ENCODE results near the gene LONRF2. TPM values are rescaled to one million over a fixed set of nuclear protein-coding genes. Genes with fewer than 3 reads are reported as not detected.
"Not testable (repeated sequence)": the region's sequence is repeated elsewhere in the genome, so short reads cannot be mapped to it uniquely, and the experiment has no call there.

LONRF2 gene
- total RNA-seq (2014; rRNA removed; shearing (Covaris generic)) = 0.10 TPM in 1 of 2 replicates, not detected in the other

DNA sequence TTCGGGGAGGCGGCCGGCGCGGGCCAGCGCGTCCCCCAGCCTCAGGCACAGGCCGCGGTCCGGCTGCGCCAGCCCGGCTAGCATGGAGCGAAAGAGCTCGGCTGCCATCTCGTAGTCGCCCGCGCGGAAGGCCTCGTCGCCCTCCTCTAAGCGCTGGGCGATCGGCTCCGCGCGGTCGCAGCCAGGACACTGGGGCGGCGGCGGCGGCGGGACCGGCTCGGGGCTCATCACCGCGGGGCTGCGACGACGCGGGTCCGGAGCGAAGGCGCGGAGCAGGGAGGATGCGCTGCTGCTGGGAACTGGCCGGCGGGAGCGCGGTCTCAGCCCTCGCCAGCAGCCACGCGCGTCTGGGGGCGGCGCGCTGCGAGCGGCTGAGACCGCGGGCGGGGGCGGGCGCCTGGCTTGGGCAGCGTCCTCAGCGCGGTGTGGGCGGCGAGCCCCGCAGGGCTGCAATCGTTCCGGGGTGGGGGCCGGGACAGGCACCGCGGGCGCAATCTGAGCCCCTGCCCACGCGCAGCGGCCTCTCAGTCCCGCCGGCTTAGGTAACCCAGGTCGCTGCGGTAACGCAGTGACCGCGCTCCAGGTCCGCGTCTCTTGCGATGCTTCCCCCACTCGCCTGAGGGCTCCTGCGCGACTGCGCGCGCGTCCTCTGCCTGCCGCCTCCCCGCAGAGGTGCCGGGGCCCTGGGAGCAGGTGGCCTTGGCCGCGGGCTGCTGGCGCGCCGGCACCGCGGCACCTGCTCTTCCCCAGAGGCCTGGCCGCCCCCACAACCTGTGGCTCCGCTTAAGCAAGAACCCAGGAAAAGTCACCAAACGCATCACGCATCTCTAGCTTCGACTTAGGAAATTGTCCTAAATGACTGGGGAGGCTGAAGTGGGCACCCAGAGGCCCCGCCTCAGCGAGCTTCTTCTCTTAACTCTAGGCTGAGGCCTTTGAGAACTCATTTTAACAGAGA lies at the start of gene LONRF2:
Gene LONRF2 (minus strand): TSS at position 636 of the 955 bp plus-strand sequence. CDS start 408 bp downstream, at position 228.
- peak; percentile 1 for DNase-seq (ENCODE audit: low read depth)

DNA sequence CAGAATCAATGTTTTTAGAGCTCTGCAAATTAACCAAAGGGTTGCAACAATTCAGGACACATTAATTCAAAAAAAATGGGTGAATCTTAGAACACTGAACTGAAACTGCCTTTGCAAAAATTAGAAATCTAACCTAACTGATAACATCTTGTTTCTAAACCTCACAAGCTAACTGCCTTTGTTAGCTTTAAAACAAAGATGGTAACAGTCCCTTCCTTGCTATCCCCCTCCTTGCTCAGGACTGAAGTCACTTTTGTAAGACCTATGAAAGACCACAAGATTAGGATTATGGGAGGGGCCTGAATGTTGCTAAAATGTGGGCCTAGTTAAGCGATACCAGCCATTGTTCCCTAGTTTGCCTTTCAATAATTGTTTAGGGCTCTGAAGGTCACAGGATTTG lies 44.9 kb upstream of the LONRF2 start:
- DNase-seq (ENCODE audit: low read depth) = no peak

DNA sequence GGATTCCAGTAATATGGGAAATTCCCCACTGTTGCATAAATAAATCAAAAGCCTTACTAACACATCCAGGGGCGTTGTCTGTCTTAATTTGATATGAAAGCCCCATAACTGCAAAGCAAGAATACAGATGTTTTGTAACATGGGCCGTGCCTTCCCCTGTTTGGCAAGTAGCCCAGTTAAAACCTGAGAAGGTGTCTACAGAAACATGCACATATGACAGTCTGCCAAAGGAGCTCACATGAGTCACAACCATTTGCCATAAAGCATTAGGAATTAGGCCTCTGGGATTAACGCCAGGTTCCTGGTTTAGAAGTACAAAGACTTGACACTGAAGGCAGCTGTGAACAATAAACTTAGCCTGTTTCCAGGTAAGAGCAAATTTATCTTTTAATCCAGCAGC lies 43.1 kb upstream of the LONRF2 start:
- DNase-seq (ENCODE audit: low read depth) = peak; percentile 96

DNA sequence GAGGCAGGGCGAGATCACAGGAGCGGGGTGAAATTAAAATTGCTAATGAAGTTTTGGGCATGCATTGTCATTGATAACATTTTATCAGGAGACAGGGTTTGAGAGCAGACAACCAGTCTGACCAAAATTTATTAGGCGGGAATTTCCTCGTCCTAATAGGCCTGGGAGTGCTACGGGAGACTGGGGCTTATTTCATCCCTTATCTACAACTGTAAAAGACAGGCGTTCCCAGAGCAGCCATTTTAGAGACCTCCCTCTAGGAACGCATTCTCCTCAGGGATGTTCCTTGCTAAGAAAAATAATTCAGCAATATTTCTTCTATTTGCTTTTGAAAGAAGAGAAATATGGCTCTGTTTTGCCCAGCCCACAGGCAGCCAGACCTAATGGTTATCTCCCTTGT lies 40.0 kb upstream of the LONRF2 start:
- not testable (repeated sequence) for DNase-seq (ENCODE audit: low read depth)

DNA sequence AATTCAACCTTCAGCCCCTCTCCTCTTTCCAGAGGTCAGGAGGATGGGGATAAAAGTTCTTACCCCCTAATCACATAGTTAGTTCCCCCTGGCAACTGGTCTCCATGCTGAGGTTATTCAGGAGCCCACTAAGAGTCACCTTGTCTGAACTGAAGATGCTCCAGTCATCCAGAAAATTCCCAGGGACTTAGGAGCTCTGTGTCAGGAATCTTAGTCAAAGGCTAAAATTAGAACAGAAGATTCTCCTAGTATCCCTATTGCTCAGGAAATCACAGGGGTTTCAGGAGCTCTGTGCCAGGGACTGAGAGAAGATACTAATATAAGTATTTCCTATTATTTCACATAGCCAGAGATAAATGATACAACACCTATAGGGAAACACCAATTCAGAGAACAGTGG lies 37.3 kb upstream of the LONRF2 start:
- DNase-seq (ENCODE audit: low read depth) = no peak

DNA sequence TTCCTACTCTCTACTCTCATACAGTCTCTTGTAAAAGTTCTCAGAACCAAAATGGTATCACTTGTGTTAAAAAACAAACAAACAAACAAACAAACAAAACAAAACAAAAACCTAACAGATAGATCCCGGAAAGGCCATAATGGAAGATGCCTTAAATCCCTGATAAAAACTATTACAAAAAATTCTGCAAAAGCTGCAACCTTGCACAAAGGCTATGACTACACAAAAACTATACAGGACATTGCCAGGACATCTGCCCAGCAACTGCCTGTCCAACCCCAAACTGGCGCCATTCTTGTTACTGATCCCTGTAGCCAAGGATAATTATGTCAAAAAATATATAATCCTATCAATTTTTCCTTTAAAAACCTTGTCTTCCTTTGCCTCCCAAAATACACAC lies 36.3 kb upstream of the LONRF2 start:
- no peak for DNase-seq (ENCODE audit: low read depth)

DNA sequence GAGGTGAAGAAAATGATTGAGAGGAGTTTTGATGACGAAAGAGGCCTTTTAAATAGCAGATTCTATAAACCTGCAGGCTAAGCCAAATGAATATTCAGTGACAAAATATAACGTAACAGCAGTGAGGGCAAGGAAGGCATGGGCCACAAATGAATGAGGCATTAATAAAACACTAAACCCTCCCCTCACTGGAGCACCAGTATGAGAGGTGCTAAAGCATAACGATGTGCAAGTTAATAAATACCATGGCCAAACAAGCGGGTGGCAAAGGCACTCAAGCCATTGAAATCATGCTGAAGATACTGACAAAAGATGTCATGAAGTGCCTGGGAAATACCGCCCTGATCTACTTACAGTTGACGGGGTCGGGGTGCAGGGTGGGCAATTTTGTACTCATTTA lies 30.2 kb upstream of the LONRF2 start:
- DNase-seq (ENCODE audit: low read depth) = no peak

DNA sequence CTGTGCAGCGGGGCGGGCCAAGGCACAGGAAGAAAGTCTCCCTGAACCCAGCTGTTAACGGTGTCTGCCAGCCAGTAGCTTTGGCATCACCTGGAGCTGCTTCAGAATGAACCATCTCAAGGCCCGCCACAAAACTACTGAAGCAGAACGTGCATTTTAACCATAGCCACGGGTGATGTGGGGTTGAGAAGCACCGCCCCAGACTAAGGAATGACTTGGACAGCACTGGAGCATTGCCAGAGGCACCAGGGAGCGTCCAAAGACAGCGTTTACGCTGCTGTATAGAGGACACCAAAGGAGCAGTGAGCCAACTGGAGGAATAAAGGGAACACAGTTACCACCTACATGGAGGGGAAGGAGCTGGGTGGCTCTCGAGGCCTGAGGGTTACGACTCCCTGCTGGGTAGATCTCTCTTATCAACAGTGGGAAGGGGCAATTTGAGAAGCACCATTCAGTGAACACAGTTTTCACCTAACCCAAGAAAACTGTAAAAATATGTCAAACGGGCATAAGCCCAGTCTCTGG lies 28.4 kb upstream of the LONRF2 start:
- DNase-seq (ENCODE audit: low read depth) = peak; percentile 34

DNA sequence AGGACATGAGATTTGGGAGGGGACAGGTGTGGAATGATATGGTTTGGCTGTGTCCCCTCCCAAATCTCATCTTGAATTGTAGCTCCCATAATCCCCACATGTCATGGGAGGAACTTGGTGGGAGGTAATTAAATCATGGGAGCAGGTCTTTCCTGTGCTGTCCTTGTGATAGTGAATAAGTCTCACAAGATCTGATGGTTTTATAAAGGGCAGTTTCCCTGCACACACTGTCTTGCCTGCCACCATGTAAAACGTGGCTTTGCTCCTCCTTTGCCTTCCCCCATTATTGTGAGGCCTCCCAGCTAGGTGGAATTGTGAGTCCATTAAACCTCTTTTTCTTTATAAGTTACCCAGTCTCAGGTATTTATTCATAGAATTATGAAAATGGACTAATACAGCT lies 22.8 kb upstream of the LONRF2 start:
- DNase-seq (ENCODE audit: low read depth) = not testable (repeated sequence)

DNA sequence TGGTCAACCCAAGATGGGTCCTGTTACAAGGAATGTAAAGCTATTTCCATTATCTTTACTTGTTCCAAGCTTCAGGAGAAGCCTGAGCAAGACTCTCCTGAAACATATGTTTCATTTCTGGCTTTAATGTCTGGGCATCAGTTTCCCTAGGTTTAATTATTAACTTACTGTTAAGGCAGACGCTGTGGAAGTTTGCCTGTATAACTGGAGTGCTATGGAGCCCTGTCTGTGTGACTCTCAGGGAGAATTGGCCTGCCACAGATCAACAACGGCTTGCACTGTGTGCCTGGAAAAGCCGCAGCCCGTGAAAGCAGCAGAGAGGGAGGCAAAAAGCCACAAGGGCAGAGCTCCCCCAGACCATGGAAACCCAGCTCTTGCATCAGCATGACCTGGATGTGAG lies 22.1 kb upstream of the LONRF2 start:
- no peak for DNase-seq (ENCODE audit: low read depth)

DNA sequence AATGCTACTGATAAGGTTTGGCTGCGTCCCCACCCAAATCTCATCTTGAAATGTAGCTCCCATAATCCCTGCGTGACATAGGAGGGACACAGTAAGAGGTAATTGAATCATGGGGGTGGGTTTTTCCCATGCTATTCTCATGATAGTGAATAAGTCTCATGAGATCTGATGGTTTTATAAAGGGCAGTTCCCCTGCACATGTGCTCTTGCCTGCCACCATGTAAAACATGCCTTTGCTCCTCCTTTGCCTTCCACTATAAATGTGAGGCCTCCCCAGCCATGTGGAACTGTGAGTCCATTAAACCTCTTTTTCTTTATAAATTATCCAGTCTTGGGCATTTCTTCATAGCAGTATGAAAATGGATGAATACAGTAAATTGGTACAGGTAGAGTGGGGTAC lies 20.2 kb upstream of the LONRF2 start:
- DNase-seq (ENCODE audit: low read depth) = not testable (repeated sequence)

DNA sequence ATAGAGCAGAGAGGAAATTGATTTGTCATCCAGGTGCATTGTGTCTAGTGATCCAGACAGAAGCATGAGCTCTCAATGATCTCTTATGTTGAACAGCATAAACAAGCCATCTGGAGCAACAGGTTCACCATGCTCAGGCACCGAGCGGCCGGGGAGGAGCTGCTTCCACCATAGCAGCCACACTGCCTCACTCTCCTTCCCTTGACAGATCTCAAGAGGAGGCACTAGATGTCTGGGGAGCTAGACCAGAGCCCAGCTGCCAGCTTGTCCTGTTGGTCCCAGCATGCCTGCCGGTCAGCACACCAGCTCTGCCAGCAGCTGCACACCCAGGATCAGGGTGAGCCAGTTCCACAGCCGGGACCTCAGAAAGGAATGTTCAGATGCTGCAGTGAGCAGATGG lies 17.5 kb upstream of the LONRF2 start:
- DNase-seq (ENCODE audit: low read depth) = no peak

DNA sequence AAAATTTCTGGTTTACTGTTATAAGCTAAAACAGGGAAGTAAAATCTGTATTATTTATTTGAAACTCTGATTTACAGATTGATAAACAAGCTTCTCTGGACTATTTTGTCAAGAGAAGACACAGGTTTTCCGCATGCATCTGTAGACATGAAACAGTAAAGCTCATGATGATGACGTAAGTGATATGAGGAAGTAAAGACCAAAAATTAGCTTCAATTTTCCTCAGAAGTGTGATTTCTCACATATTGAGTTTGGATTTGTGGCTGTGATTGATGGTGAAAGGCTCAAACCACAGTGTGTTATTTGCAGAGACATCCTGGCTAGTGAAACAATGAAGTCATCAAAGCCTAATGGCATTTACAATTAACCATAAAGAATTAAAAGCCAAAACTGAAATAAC lies 12.6 kb upstream of the LONRF2 start:
- no peak for DNase-seq (ENCODE audit: low read depth)

DNA sequence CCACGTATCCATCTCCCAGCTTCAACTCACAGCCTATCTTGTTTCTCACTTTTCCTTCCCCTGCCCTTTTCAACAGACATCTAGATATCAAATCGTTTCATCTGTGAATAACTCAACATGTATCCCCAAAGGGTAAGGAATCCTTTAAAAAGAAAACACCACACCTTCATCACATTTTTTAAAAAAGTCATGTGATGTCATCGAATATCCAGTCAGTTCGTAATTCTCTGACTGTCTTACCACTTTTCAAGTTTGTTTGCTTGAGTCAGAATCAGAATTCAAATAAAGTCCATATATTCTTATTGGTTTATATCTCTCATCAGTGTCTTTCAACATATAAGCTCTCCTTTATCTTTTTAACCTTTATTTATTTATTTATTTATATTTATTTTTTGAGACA lies 5.4 kb upstream of the LONRF2 start:
- no peak for DNase-seq (ENCODE audit: low read depth)

DNA sequence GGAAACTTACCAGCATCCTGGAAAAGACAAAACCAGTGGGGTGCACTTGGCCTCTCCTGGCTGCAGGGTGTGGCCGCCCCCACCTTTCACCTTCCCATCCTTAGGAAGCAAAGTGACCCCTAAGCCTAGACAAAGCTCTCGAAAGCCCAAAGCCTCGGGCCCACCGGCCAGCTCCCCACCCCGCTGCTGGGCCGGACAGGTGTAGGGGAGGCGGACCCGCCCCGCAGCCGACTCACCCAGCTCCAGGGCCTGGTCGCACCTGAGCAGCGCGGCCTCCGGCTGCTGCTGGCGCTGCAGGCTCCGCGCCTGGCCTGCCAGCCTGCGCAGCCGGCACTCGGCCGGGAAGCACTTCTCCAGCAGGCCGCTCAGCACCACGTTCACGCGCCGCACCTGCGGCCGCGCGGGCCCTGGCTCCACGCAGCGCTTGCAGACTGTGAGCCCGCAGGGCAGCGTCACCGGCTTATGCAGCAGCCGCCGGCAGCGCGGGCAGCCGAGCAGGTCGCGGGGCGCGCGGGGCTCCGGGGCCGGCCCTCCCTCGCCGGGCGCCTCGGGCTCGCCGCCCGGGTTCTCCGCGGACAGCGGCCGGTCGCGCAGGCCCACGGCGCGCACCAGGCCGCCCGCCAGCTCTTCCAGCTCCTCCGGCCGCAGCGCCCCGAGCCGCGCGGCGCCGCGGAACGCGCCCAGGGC lies 979 bp downstream of the LONRF2 start:
- peak; percentile 8 for DNase-seq (ENCODE audit: low read depth)

DNA sequence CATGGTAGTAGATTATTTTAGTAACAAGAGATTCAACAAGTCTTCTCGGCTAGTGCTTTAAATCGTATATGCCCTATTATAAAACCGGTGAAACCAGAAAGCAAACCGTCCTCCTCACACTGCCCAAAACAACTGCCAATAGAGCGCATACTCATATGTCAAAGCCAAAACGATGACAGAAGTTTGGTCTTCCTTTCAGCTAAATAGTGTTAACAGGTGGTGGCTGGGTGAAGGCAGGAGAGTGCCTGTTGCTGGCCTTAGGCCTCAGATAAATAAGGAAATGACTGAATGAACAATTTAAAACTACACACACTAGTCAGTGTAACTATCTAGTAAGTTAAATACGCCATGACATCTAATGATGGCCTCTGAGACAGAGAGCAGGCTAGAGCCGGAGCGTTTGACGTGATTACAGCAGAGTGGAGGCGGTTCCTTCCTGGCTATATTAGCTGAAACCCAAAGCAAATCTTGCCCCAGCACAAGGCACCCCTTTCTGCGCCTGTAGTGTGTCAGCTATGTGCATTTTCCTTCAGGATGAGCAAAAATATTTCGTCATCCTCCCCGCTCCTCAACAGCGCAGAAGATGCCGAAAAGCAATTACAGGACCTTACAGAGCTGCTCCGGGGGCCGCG lies 1.6 kb downstream of the LONRF2 start:
- no peak for DNase-seq (ENCODE audit: low read depth)

DNA sequence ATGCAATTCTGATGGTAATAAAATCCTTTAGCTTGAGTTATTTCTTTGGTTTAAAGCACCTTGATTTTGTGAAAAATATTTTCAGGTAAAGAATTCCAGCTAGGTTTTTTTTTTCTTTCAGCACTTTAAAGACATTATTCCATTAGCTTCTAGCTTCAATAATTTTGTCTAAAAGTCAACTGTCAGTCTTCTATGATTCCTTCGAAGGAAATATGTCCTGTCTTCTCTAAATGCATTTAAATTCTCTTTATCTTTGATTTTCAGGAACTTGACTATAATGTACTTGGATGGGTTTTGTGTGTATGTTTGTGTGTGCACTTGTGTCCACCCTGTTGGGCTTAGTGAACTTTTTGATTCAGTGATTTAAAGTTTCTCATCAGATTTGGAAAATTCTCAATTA lies 4.7 kb downstream of the LONRF2 start:
- DNase-seq (ENCODE audit: low read depth) = no peak

DNA sequence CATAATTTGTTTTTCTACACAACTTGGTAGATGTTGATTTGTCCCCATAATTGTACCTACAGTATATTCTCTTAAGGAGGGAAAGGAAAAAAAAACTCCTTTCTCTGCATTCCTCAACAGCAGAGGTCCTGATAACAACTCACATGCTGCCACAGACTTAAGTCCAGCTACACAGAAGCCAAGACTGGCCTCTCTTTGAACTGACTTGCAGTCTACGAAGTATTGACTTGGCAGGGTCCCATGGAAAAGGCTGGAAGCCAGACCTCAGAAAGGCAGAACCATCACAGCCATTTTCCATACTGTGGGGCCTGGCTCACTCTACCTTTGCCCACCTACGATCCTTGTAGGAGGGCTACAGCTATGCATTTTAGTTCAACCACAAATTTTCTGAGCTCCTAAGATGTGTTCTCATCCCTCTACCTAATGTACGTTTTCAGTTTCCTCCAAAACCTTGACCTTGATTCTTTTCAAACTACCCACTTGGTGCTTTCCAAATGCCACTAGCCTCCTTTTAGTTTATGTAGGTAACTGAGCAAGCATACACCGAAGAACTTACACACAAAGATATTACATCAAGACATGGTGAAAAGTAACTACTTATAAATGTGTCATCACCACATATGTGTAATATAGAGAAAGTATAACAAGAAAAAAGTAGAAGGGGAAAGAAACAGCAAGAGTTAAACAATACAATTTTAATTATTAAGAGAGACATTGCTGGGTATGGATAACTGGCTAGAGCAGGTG lies 12.2 kb downstream of the LONRF2 start:
- no peak for DNase-seq (ENCODE audit: low read depth)

DNA sequence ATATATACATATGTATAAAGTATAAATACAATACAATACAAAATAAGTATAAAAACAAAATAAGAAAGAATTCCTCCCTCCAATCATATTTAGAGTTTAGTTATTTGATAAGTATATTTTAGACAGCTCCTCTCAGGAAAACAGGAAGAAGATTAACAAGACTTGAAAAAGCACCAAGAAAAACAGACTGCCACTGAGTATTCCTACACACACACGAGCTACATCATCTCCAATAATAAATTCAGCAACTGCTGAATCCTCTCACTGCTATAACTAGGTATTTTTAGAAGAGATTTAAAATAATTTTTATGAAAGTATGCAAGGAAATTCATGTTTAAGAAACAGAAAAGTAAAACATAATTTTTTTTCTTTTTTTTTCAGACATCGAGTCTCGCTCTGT lies 13.0 kb downstream of the LONRF2 start:
- DNase-seq (ENCODE audit: low read depth) = no peak

DNA sequence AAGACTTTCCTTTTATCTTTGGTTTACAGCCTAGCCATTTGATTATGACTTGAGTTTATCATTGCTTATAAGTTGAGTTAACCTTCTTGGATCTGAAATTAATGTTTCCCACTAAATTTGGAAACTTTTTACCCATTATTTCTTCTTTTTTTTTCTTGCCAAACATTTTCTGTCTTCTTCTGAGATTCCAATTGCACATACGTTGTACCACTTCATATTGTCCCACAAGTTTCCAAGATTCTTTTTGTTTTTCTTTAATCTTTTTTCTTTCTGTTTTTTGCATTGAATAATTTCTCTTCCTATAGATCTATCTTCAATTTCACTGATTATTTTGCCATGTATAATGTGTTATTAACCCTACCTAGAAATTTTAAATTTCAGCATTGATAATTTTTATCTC lies 18.6 kb downstream of the LONRF2 start:
- no peak for DNase-seq (ENCODE audit: low read depth)

DNA sequence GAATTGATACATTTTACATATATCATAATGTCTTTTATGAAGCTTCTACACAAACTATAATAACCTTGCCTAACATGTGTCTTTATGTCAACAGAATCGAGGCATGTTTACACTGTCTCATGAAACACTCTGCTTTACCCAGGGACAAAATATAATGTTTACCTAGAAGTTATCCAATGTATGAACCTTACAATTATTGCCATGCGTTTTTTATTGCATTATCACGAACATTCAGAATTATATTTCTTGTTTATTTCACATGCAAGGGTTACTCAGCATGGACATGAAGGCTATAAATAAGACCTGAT lies 19.8 kb downstream of the LONRF2 start:
- DNase-seq (ENCODE audit: low read depth) = no peak
